AG09319 (cell line): ENCODE measurements around the gene ZCCHC3.

Experiments
- DNase-seq: peaks from one replicate; pipeline ENCODE4 v3.0.0-alpha.2; 2010; ENCODE audit warnings: low read depth; ENCODE audit errors: extremely low read depth
- TF ChIP-seq, protein P1 (sequence below): IDR thresholded peaks from 2 replicates; pipeline ENCODE4 v1.5.1; 2011; ENCODE audit warnings: low read depth, mild to moderate bottlenecking, inconsistent platforms, low read length, moderate library complexity

ZCCHC3 gene

DNA sequence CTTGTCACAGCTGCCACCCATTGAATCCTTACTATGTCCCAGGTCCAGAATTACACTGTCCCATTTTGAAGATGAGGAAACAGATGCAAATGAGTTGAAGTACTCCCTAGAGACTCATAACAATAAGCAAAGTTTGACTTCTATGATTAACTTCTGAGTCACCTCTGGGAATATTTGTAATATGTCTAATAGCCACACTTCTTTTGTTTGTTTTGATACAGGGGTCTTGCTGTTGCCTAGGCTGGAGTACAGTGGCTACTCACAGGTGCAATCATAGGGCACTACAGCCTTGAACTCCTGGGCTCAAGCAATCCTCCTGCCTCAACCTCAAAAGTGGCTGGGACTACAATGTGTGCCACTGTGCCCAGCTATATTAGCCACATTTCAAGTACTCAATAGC lies 16.6 kb downstream of the ZCCHC3 start:
- TF ChIP-seq, protein P1, sequence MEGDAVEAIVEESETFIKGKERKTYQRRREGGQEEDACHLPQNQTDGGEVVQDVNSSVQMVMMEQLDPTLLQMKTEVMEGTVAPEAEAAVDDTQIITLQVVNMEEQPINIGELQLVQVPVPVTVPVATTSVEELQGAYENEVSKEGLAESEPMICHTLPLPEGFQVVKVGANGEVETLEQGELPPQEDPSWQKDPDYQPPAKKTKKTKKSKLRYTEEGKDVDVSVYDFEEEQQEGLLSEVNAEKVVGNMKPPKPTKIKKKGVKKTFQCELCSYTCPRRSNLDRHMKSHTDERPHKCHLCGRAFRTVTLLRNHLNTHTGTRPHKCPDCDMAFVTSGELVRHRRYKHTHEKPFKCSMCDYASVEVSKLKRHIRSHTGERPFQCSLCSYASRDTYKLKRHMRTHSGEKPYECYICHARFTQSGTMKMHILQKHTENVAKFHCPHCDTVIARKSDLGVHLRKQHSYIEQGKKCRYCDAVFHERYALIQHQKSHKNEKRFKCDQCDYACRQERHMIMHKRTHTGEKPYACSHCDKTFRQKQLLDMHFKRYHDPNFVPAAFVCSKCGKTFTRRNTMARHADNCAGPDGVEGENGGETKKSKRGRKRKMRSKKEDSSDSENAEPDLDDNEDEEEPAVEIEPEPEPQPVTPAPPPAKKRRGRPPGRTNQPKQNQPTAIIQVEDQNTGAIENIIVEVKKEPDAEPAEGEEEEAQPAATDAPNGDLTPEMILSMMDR: no peak
- DNase-seq: no peak

DNA sequence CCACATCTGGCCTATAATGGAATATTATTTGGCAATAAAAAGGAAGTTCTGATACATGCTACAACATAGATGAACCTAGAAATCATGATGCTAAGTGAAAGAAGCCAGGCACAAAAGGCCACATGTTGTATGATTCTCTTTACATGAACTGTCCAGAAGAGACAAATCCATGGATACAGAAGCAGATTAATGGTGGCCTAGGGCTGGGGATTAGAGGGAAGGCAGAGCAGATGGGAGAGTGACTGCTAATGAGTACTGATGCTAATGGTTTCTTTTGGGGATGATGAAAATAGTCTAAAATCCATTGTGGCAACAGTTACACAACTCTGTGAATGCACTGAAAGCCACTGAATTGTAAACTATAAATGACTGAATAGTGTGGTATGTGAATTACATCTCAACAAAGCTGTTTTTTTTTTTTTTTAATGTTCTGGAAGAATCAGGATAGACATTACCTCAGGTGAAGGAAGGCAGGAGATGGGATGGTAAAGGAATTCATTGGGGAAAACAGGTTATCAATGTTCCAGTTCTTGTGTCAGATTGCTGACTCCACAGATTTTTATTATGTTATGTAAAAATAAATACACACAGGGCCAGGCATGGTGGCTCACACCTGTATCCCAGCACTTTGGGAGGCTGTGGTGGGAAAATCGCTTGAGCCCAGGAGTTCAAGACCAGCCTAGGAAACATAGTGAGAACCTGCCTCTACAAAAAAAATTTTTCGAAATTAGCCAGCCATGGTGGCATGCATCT lies 19.1 kb downstream of the ZCCHC3 start:
- TF ChIP-seq, protein P1: no peak

DNA sequence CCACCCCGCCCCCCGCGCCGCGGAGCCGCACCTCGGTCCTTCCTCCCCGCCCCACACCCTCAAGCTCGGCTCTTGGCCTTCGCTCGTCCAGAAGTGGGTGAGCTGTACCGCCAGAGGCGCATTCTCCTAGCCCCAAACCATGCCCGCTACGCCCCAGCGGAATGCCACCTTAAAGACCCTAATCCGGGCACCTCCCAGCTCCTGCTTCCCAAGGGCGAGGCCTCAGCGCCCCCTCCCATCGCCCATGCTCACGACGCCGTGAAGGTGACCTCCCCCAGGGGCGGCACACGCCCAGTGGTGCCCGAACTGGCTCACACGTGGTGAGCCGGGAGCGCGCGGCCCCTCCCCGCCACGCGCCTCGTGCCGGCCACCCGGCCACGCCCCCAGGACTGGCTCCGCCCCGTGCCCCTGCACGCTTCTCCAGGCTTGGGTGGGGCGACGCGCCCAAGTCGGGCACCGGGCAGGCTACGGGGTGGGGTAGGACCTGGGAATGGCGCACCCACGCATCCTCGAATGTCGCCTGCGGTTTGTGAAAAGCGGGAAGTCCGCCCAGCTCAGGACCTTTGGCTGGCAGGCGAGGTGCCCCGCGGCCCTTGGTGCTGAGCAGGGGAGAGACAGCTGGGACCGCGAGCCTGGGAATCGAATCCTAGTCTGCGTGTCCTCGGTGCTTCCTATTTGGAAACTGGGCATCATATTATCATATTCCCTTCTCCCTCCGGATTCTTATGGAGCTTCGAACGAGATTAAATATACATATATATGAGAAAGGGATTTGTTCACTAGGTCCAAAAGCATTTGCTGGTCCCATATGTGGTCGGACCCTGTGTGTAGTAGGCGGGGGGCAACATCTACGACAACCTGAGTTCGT lies 27.0 kb downstream of the ZCCHC3 start:
- TF ChIP-seq, protein P1: peak; percentile 34
- no peak for DNase-seq

More for the DNA sequence above, 19.1 kb downstream of the ZCCHC3 start:
- peak; percentile 69 for DNase-seq

DNA sequence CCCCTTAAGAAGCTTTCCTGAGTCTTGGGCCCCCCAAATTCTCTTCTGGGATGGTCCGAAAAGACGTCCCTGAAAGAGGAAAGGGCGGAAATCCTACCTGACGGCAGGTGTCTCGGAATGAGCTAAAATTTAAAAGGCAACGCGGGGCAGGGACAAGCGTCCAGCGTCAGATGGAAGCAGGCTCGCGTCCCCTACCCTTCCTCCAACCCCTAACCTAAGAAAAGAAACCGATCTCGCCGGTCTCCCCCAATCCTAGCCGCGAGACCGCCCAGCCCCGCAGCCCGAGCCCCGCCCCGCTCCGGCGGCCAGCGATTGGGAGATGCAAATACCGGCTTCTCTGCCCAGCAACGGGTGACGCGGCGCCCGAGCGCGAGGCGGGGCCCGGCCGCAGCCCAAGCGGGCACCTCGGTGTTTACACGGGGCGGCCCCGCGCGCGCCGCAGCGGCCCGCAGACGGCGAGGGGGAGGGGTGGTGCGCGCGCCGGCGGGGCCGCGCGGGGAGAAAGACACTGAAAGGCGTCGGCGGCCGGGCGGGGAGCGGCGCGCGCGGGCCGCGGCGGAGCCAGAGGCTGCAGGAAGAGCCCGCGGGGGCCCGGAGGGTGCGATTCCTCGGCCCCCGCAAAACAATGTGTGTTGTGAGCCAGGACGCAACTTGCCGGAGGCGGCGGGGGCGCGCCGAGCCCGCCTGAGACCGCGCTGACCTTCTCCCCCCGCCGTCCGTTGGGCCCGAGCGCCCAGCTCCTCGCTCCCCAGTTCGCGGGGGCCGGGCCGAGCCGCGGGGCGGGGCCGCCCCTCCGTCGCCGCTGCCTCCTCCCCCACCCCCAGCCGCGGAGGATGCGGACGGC lies 27.9 kb downstream of the ZCCHC3 start, which contains the start of gene SOX12:
Gene SOX12, plus strand, starts transcription at position 508 of the 844 bp plus-strand sequence. CDS start 373 bp downstream, outside the sequence.
- TF ChIP-seq, protein P1: no peak
- no peak for DNase-seq

DNA sequence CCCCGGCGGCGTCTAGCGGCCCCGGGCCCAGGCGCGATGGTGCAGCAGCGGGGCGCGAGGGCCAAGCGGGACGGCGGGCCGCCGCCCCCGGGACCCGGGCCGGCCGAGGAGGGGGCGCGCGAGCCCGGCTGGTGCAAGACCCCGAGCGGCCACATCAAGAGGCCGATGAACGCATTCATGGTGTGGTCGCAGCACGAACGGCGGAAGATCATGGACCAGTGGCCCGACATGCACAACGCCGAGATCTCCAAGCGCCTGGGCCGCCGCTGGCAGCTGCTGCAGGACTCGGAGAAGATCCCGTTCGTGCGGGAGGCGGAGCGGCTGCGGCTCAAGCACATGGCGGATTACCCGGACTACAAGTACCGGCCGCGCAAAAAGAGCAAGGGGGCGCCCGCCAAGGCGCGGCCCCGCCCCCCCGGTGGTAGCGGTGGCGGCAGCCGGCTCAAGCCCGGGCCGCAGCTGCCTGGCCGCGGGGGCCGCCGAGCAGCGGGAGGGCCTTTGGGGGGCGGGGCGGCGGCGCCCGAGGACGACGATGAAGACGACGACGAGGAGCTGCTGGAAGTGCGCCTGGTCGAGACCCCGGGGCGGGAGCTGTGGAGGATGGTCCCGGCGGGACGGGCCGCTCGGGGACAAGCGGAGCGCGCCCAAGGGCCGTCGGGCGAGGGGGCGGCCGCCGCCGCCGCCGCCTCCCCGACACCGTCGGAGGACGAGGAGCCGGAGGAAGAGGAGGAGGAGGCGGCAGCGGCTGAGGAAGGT lies 28.7 kb downstream of the ZCCHC3 start:
- no peak for DNase-seq

DNA sequence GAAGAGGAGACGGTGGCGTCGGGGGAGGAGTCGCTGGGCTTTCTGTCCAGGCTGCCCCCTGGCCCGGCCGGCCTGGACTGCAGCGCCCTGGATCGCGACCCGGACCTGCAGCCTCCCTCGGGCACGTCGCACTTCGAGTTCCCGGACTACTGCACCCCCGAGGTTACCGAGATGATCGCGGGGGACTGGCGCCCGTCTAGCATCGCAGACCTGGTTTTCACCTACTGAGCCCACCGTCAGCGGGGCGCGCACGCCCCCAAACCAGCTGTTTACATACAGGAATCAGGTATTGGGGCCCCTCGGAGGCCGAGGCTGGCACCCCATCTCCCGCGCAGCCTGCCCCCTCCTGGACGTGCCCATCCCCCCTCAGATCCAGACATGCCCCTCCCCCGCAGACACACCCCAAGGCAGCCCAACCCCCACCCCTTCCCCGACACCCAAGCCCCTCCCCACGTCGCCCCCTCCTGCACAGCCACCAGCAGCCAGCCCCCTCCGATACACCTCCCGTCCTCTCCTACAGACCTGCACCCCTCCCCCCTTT lies 29.3 kb downstream of the ZCCHC3 start:
- no peak for DNase-seq
- TF ChIP-seq, protein P1: no peak

More for the DNA sequence above, 28.7 kb downstream of the ZCCHC3 start:
- TF ChIP-seq, protein P1: no peak
